ENCODE data around the gene KRT20.

DNA sequence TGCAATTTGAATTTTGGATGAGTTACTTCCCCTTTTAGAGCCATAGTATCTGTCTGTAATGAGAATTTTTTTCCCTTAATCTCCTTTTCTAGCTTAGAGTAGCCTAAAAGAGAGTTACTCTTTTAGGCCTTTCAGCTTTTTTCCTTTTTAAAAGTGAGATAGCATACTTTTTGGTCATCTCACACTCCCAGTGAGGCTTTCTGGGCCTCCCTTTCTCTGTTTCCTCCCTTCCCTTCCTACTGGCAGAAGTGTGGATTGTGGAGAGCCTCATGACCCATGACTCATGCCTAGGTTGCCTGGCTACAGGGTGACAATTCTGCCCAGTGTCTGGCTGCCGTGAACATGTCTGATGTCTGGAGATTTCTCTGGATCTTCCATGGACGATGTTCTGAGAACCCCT, 37.2 kb upstream of the KRT20 start:
- TF ChIP-seq, protein P1, sequence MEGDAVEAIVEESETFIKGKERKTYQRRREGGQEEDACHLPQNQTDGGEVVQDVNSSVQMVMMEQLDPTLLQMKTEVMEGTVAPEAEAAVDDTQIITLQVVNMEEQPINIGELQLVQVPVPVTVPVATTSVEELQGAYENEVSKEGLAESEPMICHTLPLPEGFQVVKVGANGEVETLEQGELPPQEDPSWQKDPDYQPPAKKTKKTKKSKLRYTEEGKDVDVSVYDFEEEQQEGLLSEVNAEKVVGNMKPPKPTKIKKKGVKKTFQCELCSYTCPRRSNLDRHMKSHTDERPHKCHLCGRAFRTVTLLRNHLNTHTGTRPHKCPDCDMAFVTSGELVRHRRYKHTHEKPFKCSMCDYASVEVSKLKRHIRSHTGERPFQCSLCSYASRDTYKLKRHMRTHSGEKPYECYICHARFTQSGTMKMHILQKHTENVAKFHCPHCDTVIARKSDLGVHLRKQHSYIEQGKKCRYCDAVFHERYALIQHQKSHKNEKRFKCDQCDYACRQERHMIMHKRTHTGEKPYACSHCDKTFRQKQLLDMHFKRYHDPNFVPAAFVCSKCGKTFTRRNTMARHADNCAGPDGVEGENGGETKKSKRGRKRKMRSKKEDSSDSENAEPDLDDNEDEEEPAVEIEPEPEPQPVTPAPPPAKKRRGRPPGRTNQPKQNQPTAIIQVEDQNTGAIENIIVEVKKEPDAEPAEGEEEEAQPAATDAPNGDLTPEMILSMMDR (IDR thresholded peaks at IDR 0.05; ENCODE audit: low read length), result no peak
- TF ChIP-seq EZH2phosphoT487 (IDR thresholded peaks at IDR 0.05; ENCODE audit: low read length) (no peak), EZH2 (optimal IDR thresholded peaks at IDR 0.05; ENCODE audit: low read depth, low read length) (no peak)

Measured in MM.1S (cell line).